Upper lobe of right lung (tissue), 1 donor: Measurements from ENCODE around the gene WDR64. TPM values are rescaled to one million over a fixed set of nuclear protein-coding genes. Genes with fewer than 3 reads are reported as not detected.

Source experiments
- ATAC-seq: fragments of 200-7000 bp; cut with Tn5 transposase; one replicate; pipeline ENCODE4 v1.9.1; 2020; ENCODE audit warnings: mild to moderate bottlenecking, moderate library complexity
- DNase-seq: peaks from one replicate; pipeline ENCODE4 v3.0.0-alpha.2; 2020
- H3K27ac ChIP-seq: fragments of 200-600 bp; one replicate; pipeline ENCODE4 v1.8.0; 2022
- H3K27me3 ChIP-seq: fragments of 200-600 bp; one replicate; pipeline ENCODE4 v1.8.0; 2022; ENCODE audit warnings: mild to moderate bottlenecking
- H3K36me3 ChIP-seq: fragments of 200-600 bp; one replicate; pipeline ENCODE4 v1.8.0; 2022
- H3K4me1 ChIP-seq: fragments of 200-600 bp; one replicate; pipeline ENCODE4 v1.8.0; 2022
- H3K4me3 ChIP-seq: fragments of 200-600 bp; one replicate; pipeline ENCODE4 v1.8.0; 2022; ENCODE audit warnings: mild to moderate bottlenecking
- H3K9me3 ChIP-seq: fragments of 200-600 bp; one replicate; pipeline ENCODE4 v1.8.0; 2022
- intact Hi-C: fragments of 100-400 bp; cut with DNase I; formaldehyde crosslinking; loops from one replicate; pipeline ENCODE4 v1.11.0; 2022
- total RNA-seq: library from RNA; stranded (reverse); fragmentation: NEBNext Ultra II Directional; extraction: Animal tissue kit (Norgen Biotek cat#: 25700); gene quantifications from one replicate; pipeline ENCODE4 v1.2.1, GENCODE V29; 2021
- TF ChIP-seq, protein P1 (sequence below): fragments of 200-600 bp; IDR thresholded peaks from one replicate; pipeline ENCODE4 v1.8.0; 2022; ENCODE audit warnings: antibody characterized with exemption
- donor health status: DM: no; HTN: yes; CAD: no; lungs with severe emphysema.

WDR64 gene
- total RNA-seq, 1 donor from 2014 or later = not detected

DNA sequence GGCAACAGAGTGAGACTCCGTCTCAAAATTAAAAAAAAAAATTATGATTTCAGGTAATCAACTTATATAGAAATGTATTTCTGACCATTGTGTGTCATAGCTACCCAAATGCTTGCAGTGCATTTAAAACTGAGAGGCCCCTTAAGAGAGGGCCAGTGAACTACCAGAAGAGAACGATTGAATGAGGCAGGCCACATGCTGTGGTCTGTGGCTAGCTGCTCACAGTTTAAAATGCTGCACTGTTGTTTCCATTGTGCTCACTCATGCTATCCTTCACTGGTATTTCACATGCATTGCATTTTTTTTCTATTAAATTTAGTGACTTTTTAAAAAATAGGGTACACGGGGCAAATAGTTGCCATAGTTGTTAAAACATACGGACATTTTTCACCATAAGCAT lies 37.9 kb upstream of the WDR64 start:
- no peak for ATAC-seq

GRCh38 chr1:241614572-241614971 lies 37.5 kb upstream of the WDR64 start:
- Histone ChIP-seq H3K9me3 (no peaks in the 10 kb centered on the region), H3K4me1 (peaks cover 22% of the 10 kb centered on the region), H3K27ac (no peak overlapping the region), H3K36me3 (no peaks in the 10 kb centered on the region), H3K27me3 (no peaks in the 10 kb centered on the region), H3K4me3 (no peak overlapping the region)
- TF ChIP-seq, protein P1, sequence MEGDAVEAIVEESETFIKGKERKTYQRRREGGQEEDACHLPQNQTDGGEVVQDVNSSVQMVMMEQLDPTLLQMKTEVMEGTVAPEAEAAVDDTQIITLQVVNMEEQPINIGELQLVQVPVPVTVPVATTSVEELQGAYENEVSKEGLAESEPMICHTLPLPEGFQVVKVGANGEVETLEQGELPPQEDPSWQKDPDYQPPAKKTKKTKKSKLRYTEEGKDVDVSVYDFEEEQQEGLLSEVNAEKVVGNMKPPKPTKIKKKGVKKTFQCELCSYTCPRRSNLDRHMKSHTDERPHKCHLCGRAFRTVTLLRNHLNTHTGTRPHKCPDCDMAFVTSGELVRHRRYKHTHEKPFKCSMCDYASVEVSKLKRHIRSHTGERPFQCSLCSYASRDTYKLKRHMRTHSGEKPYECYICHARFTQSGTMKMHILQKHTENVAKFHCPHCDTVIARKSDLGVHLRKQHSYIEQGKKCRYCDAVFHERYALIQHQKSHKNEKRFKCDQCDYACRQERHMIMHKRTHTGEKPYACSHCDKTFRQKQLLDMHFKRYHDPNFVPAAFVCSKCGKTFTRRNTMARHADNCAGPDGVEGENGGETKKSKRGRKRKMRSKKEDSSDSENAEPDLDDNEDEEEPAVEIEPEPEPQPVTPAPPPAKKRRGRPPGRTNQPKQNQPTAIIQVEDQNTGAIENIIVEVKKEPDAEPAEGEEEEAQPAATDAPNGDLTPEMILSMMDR = no peak
- ATAC-seq (no peak), DNase-seq (no peak)
- intact Hi-C loops = no loop called here

More for the DNA sequence above, 37.9 kb upstream of the WDR64 start:
- H3K4me3 ChIP-seq = no peak overlapping the region
- TF ChIP-seq, protein P1 = no peak
- intact Hi-C loops = no loop called here
- H3K27me3 ChIP-seq = no peaks in the 10 kb centered on the region
- H3K27ac ChIP-seq = no peak overlapping the region
- no peaks in the 10 kb centered on the region for H3K36me3 ChIP-seq
- H3K4me1 ChIP-seq = peaks cover 23% of the 10 kb centered on the region
- H3K9me3 ChIP-seq = no peaks in the 10 kb centered on the region
- DNase-seq = no peak

GRCh38 chr1:241615043-241615974 lies 36.8 kb upstream of the WDR64 start:
- TF ChIP-seq, protein P1 = no peak
- DNase-seq (no peak), ATAC-seq (no peak)
- no peak overlapping the region for H3K27ac ChIP-seq
- intact Hi-C loops = no loop called here
- no peaks in the 10 kb centered on the region for H3K27me3 ChIP-seq
- H3K4me3 ChIP-seq = no peak overlapping the region
- no peaks in the 10 kb centered on the region for H3K9me3 ChIP-seq
- peaks cover 15% of the 10 kb centered on the region for H3K4me1 ChIP-seq
- H3K36me3 ChIP-seq = no peaks in the 10 kb centered on the region

DNA sequence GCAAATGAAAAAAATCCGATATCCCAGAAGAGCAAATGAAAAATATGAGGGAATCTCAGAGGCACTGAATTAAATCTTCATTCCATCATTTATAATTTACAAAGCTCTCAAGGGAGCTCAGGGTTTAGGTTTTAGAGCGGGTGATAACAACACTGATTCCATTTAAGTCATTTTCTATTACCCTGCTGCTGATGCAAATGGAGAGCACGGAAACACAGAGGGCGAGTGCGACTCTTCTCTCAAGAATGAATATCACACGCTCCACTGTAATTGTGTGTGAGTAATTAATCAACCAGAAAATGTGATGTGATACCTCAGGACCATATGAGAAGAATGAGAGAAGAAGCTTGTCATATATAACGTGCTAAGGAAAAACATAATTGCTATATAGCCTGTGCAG lies 34.7 kb upstream of the WDR64 start:
- intact Hi-C loops = no loop called here

DNA sequence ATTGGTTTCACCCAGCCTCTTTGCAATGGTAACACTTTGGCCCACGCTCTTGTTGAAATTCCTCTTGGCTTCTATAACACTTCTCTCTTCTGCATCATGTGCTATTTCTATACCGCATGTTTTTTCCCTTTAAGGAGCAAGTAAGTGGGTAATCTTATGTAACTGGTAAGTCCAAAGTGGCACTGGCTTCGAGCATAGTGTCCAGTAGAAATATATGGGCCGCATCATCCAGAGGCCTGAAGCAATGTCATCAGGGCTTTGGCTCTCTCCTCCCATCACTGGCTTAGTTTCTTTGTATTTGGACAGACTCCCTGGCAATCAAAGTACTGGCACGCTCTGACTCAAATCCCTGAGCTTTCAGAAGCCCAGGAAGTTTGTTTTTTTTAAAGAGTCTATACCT lies 29.4 kb upstream of the WDR64 start:
- peak; percentile 75 for ATAC-seq
- Histone ChIP-seq H3K4me3 (no peak overlapping the region), H3K27ac (no peak overlapping the region), H3K9me3 (no peaks in the 10 kb centered on the region), H3K27me3 (no peaks in the 10 kb centered on the region), H3K36me3 (no peaks in the 10 kb centered on the region), H3K4me1 (no peaks in the 10 kb centered on the region)
- intact Hi-C loops = no loop called here
- DNase-seq = no peak
- TF ChIP-seq, protein P1 = no peak

More for the DNA sequence above, 34.7 kb upstream of the WDR64 start:
- H3K4me1 ChIP-seq = no peaks in the 10 kb centered on the region
- no peaks in the 10 kb centered on the region for H3K36me3 ChIP-seq
- no peak overlapping the region for H3K4me3 ChIP-seq
- ATAC-seq (no peak), DNase-seq (no peak)
- TF ChIP-seq, protein P1 = no peak
- H3K9me3 ChIP-seq = no peaks in the 10 kb centered on the region
- H3K27me3 ChIP-seq = no peaks in the 10 kb centered on the region
- H3K27ac ChIP-seq = no peak overlapping the region
